Activated CD8-positive, alpha-beta memory T cell treated with anti-CD3 and anti-CD28 coated beads, Interleukin-2, amount 50 U/mL, for 48 hours (primary cell): ENCODE data around the gene CNDP1.
"Not testable (repeated sequence)": the region's sequence is repeated elsewhere in the genome, so short reads cannot be mapped to it uniquely, and the experiment has no call there.

ENCODE experiments used
- DNase-seq: peaks from one replicate; pipeline ENCODE4 v3.0.0-alpha.2; 2020

Gene CNDP1

DNA sequence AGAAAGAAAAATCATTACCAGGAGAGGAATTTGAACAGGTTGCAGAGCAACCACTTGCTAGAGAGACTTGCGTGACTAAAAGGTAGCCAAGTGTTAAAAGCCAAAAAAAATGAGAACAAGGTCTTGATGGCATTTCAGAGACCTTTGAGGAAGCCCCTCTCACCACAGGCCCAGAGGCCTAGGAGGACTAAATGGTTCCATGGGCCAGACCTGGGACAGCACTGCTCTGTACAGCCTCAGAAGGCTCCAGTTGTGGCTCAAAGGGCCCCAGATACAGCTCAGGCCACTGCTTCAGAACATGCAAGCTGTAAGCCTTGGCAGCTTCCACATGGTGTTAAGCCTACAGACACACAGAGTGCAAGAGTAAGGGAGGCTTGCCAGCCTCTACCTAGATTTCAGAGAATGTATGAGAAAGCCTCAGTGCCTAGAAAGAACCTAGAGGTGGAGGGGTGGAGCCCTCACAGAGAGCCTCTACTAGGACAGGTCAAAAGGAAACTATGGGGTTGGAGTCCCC is 15.3 kb downstream of the CNDP1 start:
- DNase-seq = no peak

GRCh38 chr18:74550886-74551285 is 16.6 kb downstream of the CNDP1 start:
- no peak for DNase-seq

- no peak for DNase-seq
Observed at GRCh38 chr18:74551452-74551851, 17.2 kb downstream of the CNDP1 start.

DNA sequence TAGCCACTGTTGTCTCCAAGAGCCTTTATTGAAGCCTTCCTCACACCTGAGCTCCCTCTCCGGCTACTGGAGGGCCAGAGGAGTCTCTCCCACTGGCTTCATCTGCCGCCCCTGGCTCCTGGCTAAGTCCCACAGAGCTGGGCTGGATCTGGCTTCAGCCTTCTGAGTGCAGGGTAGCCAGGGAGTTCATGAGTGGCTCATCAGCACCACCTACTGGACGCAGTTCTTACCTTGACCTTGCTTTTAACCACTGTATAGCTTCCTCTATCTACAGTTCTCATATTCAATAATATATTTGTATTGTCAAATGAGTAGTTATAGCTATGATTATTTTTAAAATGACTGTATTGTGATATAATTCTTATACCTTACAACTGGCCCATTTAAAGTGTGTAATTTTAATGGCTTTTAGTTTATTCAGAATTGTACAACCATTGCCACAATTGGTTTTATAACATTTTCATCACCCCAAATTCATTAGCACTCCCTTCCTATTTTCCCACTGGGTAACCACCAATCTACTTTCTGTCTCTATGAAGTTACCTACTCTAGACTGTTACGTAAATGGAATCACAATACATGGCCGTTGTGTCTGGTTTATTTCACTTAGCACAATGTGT is 17.7 kb downstream of the CNDP1 start:
- DNase-seq = peak; percentile 87

- no peak for DNase-seq
Observed at GRCh38 chr18:74556126-74556525, 21.8 kb downstream of the CNDP1 start.

DNA sequence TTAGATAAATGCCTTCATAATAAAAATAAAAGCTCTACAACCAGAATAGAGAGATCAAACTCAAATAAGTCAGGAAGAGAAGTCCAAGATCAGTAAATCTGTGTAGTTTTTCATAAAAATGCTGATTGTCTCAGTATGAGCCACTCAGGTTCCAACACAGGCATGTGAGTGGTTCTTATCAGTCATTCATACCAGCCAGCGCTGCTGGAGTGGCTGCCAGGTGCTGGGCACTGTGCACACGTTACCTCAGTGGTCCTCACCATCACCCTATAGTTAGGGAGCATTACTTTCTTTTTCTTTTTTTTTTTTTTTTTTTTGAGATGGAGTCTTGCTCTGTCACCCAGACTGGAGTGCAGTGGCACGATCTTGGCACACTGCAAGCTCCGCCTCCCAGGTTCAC is 23.8 kb downstream of the CNDP1 start:
- no peak for DNase-seq

DNA sequence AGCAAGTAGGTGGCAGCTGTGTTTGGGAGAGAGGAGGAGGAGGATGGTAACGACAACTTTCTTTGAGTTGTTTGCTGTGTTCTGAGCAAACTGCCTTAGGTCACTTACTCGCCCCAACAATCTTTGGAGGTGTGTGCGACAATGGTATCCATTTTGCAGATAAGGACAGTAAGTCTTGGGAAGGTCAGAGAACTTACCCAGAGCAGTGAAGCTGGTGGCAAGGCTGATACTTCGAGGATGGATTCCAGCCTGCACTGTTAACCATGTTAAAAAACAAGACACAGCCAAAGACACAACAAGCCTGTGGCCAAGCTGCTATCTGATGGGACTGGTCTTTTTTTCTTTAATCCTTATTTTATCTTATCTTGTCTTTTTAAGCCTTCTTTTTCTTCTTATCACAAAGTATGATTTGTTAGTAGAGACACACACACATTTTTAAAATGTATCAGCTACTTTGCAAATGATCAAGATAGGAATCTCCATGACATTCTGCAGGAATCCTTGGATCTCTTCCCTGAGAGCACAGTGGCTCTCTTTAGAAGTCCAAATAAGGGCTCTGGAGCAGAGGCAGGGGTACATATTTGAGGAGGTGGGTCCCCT is 27.9 kb downstream of the CNDP1 start:
- no peak for DNase-seq

DNA sequence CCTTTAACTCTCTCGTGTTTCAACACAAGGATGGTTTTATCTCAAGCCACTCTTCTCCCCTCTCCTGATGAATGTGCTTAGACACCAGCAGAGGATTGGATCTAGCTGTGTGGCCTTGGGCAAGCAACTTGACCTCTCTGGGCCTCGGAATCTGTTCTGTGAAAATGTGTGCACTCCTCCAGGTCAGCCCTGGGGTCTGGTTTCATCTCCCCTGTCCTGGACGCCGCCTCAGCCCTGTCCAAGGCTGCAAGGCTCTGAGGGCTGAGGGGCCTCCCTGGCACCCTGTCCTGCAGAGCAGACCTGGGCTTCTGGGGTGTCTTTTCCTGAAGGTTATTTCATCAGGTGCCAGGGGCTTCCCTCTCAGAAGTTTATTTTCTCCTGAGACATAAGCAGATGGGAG is 28.5 kb downstream of the CNDP1 start:
- no peak for DNase-seq

DNA sequence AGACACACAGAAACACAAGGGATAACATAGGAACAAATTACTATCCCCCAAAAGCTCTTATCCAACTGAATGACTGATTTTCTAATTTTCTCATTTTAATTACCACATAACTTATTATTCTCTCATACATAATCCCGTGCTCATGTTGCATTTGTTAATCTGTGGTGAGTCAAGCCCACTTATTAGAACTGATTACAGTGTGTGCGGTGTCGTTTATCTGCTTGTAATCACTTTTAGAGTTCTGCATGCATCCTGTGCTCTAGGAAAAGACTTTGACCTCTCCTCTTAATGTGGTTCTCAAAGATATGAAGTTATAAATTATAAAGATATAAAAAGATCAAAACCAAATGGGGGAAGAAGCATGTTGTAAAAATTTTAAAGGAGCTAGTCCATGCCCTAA is 29.7 kb downstream of the CNDP1 start:
- no peak for DNase-seq

DNA sequence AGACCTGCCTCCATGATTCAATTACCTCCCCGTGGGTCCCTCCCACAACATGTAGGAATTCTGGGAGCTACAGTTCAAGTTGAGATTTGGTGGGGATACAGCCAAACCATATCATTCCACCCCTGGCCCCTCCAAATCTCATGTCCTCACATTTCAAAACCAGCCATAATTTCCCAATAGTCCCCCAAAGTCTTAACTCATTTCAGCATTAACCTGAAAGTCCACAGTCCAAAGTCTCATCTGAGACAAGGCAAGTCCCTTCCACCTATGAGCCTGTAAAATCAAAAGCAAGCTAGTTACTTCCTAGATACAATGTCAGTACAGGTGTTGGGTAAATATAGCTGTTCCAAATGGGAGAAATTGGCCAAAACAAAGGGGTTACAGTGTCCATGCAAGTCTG is 30.9 kb downstream of the CNDP1 start:
- DNase-seq = not testable (repeated sequence)

- DNase-seq = not testable (repeated sequence)
Observed at GRCh38 chr18:74565993-74566392, 31.7 kb downstream of the CNDP1 start.

- DNase-seq = no peak
Observed at GRCh38 chr18:74567822-74568221, 33.5 kb downstream of the CNDP1 start.

DNA sequence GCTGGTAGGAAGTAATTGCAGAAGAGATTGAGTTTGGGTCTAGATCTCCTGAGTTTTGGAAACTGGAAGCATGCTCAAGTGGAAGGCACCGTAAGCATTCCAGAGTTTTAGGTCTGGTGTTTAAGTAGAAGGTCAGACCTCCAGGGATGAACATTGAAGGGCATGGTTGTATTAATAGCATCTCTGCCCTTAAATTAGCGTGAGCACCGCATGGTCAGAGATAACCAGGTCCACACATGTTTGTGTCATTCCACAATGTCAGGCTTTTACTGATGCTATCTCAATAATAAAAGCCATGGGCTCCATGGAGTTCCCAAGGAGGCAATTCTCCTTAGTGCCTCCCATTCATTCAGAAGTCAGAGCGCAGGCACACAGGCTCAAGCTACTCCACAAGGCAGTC is 35.1 kb downstream of the CNDP1 start:
- no peak for DNase-seq

DNA sequence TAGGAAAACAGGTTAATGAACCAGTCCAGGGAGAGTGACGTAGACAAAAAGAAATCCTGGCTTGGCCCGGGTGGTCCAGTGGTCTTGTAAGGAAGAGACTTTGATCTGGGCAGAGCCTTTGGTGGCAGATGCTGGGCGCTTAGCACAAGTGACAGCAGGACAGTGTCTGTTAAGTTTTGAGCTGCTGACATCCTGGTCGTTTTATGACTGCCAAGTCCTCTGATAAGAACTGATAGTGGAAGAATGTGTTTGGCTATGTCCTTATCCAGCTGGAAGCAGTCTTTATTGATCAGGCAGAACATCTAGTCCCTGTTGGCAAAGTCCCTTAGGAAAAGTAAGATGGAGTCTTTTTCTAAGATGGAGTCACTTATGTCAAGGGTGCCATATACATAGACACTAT is 36.0 kb downstream of the CNDP1 start:
- no peak for DNase-seq

- no peak for DNase-seq
Observed at GRCh38 chr18:74571895-74572680, 37.8 kb downstream of the CNDP1 start.

DNA sequence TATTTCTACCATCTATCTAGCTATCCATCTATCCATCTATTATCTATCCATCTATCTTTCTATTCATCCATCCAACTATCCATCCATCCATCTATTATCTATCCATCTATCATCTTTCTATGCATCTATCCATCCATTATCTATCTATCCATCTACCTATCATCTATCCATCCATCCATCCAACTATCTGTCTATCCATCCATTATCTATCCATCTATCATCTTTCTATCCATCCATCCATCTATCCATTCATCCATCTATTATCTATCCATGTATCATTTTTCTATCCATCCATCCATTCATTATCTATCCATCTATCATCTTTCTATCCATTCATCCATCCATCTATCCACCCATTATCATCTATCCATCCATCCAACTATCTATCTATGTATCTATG is 38.8 kb downstream of the CNDP1 start:
- DNase-seq = no peak

GRCh38 chr18:74574916-74575315 is 40.6 kb downstream of the CNDP1 start:
- no peak for DNase-seq

DNA sequence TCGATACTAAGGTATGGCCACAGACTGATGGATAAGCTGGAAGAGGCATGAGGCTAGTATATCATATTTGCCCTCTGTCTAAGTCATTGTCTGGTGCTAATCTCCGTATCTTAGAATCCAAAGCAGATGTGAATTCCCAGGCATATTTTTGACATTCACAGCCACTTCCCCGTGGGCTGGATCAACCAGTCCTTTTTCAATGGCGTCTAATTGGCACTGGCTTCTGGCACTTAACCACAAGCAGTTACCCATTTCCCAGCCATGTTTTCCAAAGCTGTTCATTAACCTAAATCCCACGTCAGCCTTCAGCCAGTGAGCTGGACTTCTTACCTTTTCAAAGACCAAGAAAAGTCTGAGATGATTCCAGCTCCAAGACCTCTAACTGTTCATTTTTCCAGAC is 42.7 kb downstream of the CNDP1 start:
- DNase-seq = no peak

DNA sequence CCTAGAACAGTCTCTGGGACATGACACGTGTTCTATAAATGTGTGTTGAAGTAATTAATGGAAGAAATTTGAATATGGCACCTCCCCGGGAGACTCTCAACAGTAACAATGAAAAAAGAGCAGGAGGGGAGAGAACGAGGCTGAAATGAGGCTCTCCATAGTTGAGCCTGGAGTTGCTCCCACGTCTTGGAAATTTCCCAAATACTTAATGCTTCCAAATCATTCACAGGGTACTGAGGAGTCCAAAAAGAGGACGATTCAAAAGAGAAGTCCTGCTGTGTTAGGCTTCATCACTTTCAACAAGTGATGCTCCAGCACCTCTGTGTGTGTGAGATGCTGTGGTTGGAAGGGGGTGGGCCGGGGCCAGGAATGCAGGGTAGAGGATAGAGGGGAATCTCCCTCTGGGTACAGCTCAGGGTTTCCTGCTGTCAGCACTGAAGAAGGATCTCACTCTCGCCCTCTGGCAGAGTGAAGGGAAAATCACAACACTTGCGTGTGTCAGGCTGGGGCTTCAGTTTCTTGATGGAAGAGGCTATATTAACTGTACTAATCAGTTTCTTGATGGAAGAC is 45.3 kb downstream of the CNDP1 start:
- DNase-seq = no peak

GRCh38 chr18:74582642-74583041 is 48.3 kb downstream of the CNDP1 start:
- DNase-seq = no peak

DNA sequence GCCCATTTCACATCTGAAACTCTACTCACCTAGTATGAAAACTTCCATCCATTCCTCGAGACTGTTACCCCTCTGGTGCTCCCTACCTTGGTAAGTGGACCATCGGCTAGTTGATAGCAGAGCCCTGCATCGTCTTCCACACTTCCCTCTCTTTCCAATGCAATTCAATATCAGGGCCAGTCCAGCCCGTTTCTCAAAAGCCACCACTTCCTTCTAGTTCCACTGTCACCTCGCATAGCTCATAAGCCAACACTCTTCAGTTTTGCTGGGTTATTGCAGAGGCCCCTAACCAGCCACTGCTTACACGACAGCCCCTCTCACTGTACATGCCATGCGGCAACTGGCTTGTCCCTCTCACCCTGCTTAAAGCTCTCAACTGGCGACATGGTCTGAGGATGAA is 53.1 kb downstream of the CNDP1 start:
- no peak for DNase-seq

- DNase-seq = no peak
Observed at GRCh38 chr18:74589021-74589420, 54.7 kb downstream of the CNDP1 start.

- no peak for DNase-seq
Observed at GRCh38 chr18:74589811-74590210, 55.5 kb downstream of the CNDP1 start.

DNA sequence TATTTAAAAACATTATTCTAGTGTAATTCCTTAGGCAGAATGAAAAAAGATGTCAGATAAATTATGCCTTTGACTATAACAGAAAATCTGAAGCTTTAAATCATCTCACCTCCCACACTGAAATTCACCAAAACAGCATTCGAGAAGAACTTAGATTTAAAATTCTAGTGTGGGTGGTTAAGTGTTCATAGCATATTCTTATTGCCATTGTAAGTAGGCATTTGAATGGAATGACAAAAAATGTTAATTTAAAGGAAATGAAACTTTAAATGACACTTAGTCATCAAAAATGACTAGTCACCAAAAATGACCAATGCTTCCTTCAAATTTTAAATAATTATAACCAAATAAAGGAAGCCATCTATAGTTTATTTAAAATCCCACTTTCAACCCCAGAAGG is 56.4 kb downstream of the CNDP1 start:
- no peak for DNase-seq
